IMR-90 (cell line): Measurements from ENCODE around the gene ACRBP. TPM values are rescaled to one million over a fixed set of nuclear protein-coding genes. Genes with fewer than 3 reads are reported as not detected.

ENCODE experiments used
- ATAC-seq: fragments of 200-7000 bp; cut with Tn5 transposase; 2 replicates; pipeline ENCODE4 v1.9.1; 2020; ENCODE audit warnings: low read depth, mild to moderate bottlenecking, moderate library complexity
- BruUV-seq: library from RNA; stranded (reverse); fragments of 400-500 nt; replicated peaks from 2 replicates; lab custom pipeline; 2021; lab: Mats Ljungman, UMichigan
- CTCF ChIA-PET: fragments of 300-600 bp; formaldehyde crosslinking; extraction: SDS; loops from one replicate; lab custom pipeline; 2021; ENCODE audit warnings: antibody characterized with exemption; lab: Yijun Ruan, JAX
- POLR2A ChIA-PET: fragments of 300-600 bp; sonication (Branson Sonifier 250); formaldehyde crosslinking; loops from one replicate; lab custom pipeline; 2022; ENCODE audit warnings: antibody characterized with exemption; ENCODE audit not compliant: unreplicated experiment; lab: Charles Lee
- DNase-seq: peaks from one replicate; pipeline ENCODE4 v3.0.0; 2013
- H2AFZ ChIP-seq: replicated peaks from 2 replicates; pipeline ENCODE3; 2013; ENCODE audit warnings: low read length, mild to moderate bottlenecking; ENCODE audit not compliant: poor library complexity
- H2AK5ac ChIP-seq: 2 replicates; pipeline ENCODE4 v1.6.1; 2013; ENCODE audit warnings: low read depth, low read length, inconsistent platforms
- H2AK9ac ChIP-seq: replicated peaks from 2 replicates; pipeline ENCODE3; 2013; ENCODE audit warnings: mild to moderate bottlenecking, low read depth, low read length, moderate library complexity; ENCODE audit not compliant: poor library complexity
- H2BK120ac ChIP-seq: 2 replicates; pipeline ENCODE4 v1.6.1; 2013; ENCODE audit warnings: low read depth, low read length, inconsistent platforms
- H2BK15ac ChIP-seq: 3 replicates; pipeline ENCODE4 v1.6.1; 2013; ENCODE audit warnings: low read depth, low read length, inconsistent platforms
- H2BK20ac ChIP-seq: 2 replicates; pipeline ENCODE4 v1.6.1; 2013; ENCODE audit warnings: low read depth, mild to moderate bottlenecking, inconsistent platforms, low read length, moderate library complexity
- H2BK5ac ChIP-seq: 2 replicates; pipeline ENCODE4 v1.6.1; 2013; ENCODE audit warnings: mild to moderate bottlenecking, low read depth, low read length, inconsistent platforms; ENCODE audit not compliant: poor library complexity, severe bottlenecking
- H3K14ac ChIP-seq: replicated peaks from 2 replicates; pipeline ENCODE4 v1.6.1; 2013; ENCODE audit warnings: low read depth, low read length, inconsistent platforms
- H3K18ac ChIP-seq: 2 replicates; pipeline ENCODE4 v1.6.1; 2013; ENCODE audit warnings: low read depth, low read length, control low read depth
- H3K23ac ChIP-seq: 2 replicates; pipeline ENCODE4 v1.6.1; 2013; ENCODE audit warnings: low read depth, low read length, inconsistent platforms
- H3K27ac ChIP-seq: 2 replicates; pipeline ENCODE4 v1.5.1; 2013; ENCODE audit warnings: mild to moderate bottlenecking, control low read depth, low read length; ENCODE audit not compliant: insufficient read depth
- H3K27me3 ChIP-seq: 2 replicates; pipeline ENCODE4 v1.6.1; 2013; ENCODE audit warnings: low read length; ENCODE audit not compliant: control insufficient read depth, insufficient read depth
- H3K36me3 ChIP-seq: 2 replicates; pipeline ENCODE4 v1.6.1; 2013; ENCODE audit warnings: low read length, mixed read lengths; ENCODE audit not compliant: control insufficient read depth, insufficient read depth
- H3K4ac ChIP-seq: 2 replicates; pipeline ENCODE4 v1.6.1; 2013; ENCODE audit warnings: low read depth, low read length, inconsistent platforms
- H3K4me1 ChIP-seq: 2 replicates; pipeline ENCODE4 v1.6.1; 2013; ENCODE audit warnings: low read length, mixed read lengths; ENCODE audit not compliant: control insufficient read depth, insufficient read depth
- H3K4me2 ChIP-seq: 2 replicates; pipeline ENCODE4 v1.6.1; 2013; ENCODE audit warnings: low read depth, mild to moderate bottlenecking, control low read depth, low read length, moderate library complexity
- H3K4me3 ChIP-seq: 2 replicates; pipeline ENCODE4 v1.5.1; 2013; ENCODE audit warnings: low read depth, mild to moderate bottlenecking, control low read depth, low read length, moderate library complexity; ENCODE audit not compliant: insufficient read depth
- H3K56ac ChIP-seq: 2 replicates; pipeline ENCODE4 v1.6.1; 2013; ENCODE audit warnings: low read length, inconsistent platforms; ENCODE audit not compliant: insufficient read depth; ENCODE audit errors: extremely low read depth
- H3K79me1 ChIP-seq, 2 experiments: 2 replicates each; pipeline ENCODE4 v1.6.1; 2013; ENCODE audit warnings: low read length in 2 of 2, inconsistent platforms in 1 of 2, low read depth in 1 of 2
- H3K9ac ChIP-seq: 2 replicates; pipeline ENCODE4 v1.6.1; 2013; ENCODE audit warnings: low read depth, low read length, control low read depth
- H3K9me1 ChIP-seq: 2 replicates; pipeline ENCODE4 v1.6.1; 2013; ENCODE audit warnings: low read length, inconsistent platforms; ENCODE audit not compliant: insufficient read depth
- H3K9me3 ChIP-seq: 2 replicates; pipeline ENCODE4 v1.6.1; 2013; ENCODE audit warnings: low read length; ENCODE audit not compliant: control insufficient read depth, insufficient read depth
- H4K20me1 ChIP-seq: 2 replicates; pipeline ENCODE4 v1.6.1; 2013; ENCODE audit warnings: low read length, inconsistent platforms; ENCODE audit not compliant: insufficient read depth
- H4K5ac ChIP-seq: 2 replicates; pipeline ENCODE4 v1.6.1; 2013; ENCODE audit warnings: mild to moderate bottlenecking, low read depth, low read length, control low read depth
- H4K8ac ChIP-seq, 2 experiments: 2 replicates each; pipeline ENCODE4 v1.6.1; 2013; ENCODE audit warnings: low read depth in 2 of 2, low read length in 2 of 2, control low read depth in 1 of 2, inconsistent platforms in 1 of 2
- H4K91ac ChIP-seq: 2 replicates; pipeline ENCODE4 v1.6.1; 2013; ENCODE audit warnings: low read depth, low read length, inconsistent platforms; ENCODE audit not compliant: insufficient read depth
- BHLHE40 ChIP-seq: fragments of 150-350 bp; IDR thresholded peaks from 2 replicates; pipeline ENCODE4 v1.6.1; 2016; ENCODE audit warnings: mild to moderate bottlenecking, low read depth, low read length
- CEBPB ChIP-seq: IDR thresholded peaks from 2 replicates; pipeline ENCODE4 v1.6.1; 2012; ENCODE audit warnings: low read depth, low read length, improper control_type of control experiment
- CHD1 ChIP-seq: IDR thresholded peaks from 2 replicates; pipeline ENCODE4 v1.6.1; 2012; ENCODE audit warnings: low read depth, low read length, improper control_type of control experiment
- FOS ChIP-seq: fragments of 150-350 bp; IDR thresholded peaks from 2 replicates; pipeline ENCODE4 v1.6.1; 2016; ENCODE audit warnings: low read depth, low read length
- MAFK ChIP-seq: IDR thresholded peaks from 2 replicates; pipeline ENCODE4 v1.6.1; 2012; ENCODE audit warnings: low read depth, low read length, improper control_type of control experiment
- MAZ ChIP-seq: IDR thresholded peaks from 2 replicates; pipeline ENCODE4 v1.6.1; 2012; ENCODE audit warnings: low read depth, mild to moderate bottlenecking, low read length, improper control_type of control experiment, moderate library complexity, borderline replicate concordance
- MXI1 ChIP-seq: IDR thresholded peaks from 2 replicates; pipeline ENCODE4 v1.6.1; 2012; ENCODE audit warnings: low read depth, mild to moderate bottlenecking, low read length, moderate library complexity, borderline replicate concordance
- NFE2L2 ChIP-seq: fragments of 150-350 bp; IDR thresholded peaks from 2 replicates; pipeline ENCODE4 v1.6.1; 2016; ENCODE audit warnings: low read depth, mild to moderate bottlenecking, low read length
- POLR2A ChIP-seq: IDR thresholded peaks from 2 replicates; pipeline ENCODE4 v1.6.1; 2012; ENCODE audit warnings: mild to moderate bottlenecking, low read depth, low read length
- RAD21 ChIP-seq: IDR thresholded peaks from 2 replicates; pipeline ENCODE4 v1.6.1; 2012; ENCODE audit warnings: low read length, improper control_type of control experiment
- RCOR1 ChIP-seq: IDR thresholded peaks from 2 replicates; pipeline ENCODE4 v1.6.1; 2012; ENCODE audit warnings: mild to moderate bottlenecking, low read length, improper control_type of control experiment; ENCODE audit not compliant: insufficient replicate concordance
- RFX5 ChIP-seq: IDR thresholded peaks from 2 replicates; pipeline ENCODE4 v1.8.0; 2012; ENCODE audit warnings: low read depth, mild to moderate bottlenecking, low read length, moderate library complexity
- SMC3 ChIP-seq: fragments of 150-350 bp; IDR thresholded peaks from 2 replicates; pipeline ENCODE4 v1.6.1; 2016; ENCODE audit warnings: low read depth, mild to moderate bottlenecking, antibody characterized with exemption, low read length, moderate library complexity
- whole genome bisulfite sequencing, 2 experiments: methylation state at CpG; one replicate each; pipeline versions ENCODE4 v1.1.5 to v1.1.7; 2013; ENCODE audit warnings: missing lambda C conversion rate in 2 of 2; ENCODE audit not compliant: insufficient read length in 1 of 2; ENCODE audit errors: extremely low coverage in 2 of 2; 5-methylcytosine and 5-hydroxymethylcytosine counted together
- dilution Hi-C: fragments of 300-500 bp; cut with HindIII; formaldehyde crosslinking; loops from one replicate; pipeline ENCODE4 v1.14.3; 2018; ENCODE audit warnings: low sequenced_read_pairs; ENCODE audit not compliant: unreplicated experiment
- in situ Hi-C: fragments of 300-500 bp; cut with MboI; formaldehyde crosslinking; loops from 3 replicates; pipeline ENCODE4 v1.14.3; 2019; ENCODE audit warnings: low sequenced_read_pairs, inconsistent platforms, mixed read lengths
- intact Hi-C: fragments of 100-400 bp; cut with micrococcal nuclease; formaldehyde crosslinking; loops from 2 replicates; pipeline ENCODE4 v1.10.0; 2022
- polyA plus RNA-seq, 3 experiments: library from polyadenylated mRNA; depleted of rRNA; stranded (reverse); fragments of >200 nt; gene quantifications; 2 replicates each; pipeline ENCODE4 v1.2.3, GENCODE V29; 2012; ENCODE audit warnings: low replicate concordance in 1 of 3
- total RNA-seq: library from RNA; depleted of rRNA; stranded (reverse); fragments of >200 nt; gene quantifications from 2 replicates; pipeline ENCODE4 v1.2.3, GENCODE V29; 2012
- TF ChIP-seq, protein P1 (sequence below): conservative IDR thresholded peaks from 2 replicates; pipeline ENCODE4 v1.5.1; 2012; ENCODE audit warnings: mild to moderate bottlenecking, low read depth, low read length, improper control_type of control experiment
- TF ChIP-seq, protein P2 (sequence below): fragments of 150-350 bp; IDR thresholded peaks from 2 replicates; pipeline ENCODE4 v1.6.1; 2017; ENCODE audit warnings: mild to moderate bottlenecking, antibody characterized with exemption, low read length, low read depth

The ACRBP gene
- total and polyA plus RNA-seq, 2 of the 4 experiments (the other 2 are of a cell fraction) = 0.38 TPM; not detected in 1

DNA sequence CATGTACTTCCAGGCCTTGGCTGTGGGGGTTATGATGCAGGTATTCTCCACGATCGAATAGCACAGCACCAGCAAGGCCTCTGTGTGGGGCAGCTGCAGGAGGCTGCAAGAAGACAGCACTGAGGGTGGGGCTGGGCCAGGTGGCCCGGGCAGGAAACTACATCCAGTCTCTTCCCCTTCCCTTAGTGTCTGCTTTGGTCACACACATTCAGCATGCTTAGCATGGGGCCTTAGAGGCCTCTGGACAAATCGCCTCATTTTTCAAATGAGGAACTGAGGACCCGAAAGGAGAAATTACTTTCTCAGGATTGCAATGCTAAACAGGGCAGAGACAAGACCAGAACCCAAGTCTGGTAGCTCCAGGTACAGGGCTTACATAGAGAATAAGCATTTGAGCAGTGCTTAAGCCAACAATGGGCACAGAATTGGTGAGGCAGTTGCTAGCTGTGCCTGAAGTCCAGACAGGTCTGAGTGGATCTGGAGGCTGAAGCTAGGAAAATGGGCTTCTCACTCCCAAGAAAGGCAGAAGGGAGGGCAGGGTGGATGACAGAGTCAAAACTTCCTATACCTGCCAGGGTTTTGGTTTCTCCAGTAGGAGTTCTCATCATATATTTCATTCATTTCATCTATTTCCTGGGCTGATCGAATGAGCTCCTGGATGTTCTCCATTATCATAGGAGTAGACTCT is 3.5 kb downstream of the ACRBP start:
- Histone ChIP-seq H3K4me2 (no peak overlapping the region), H2BK15ac (no peak overlapping the region), H2AK9ac (peak overlapping the region; percentile 31), H3K27me3 (peaks cover 21% of the 10 kb centered on the region), H3K56ac (no peak overlapping the region), H4K5ac (no peak overlapping the region), H3K79me1 (no peaks in the 10 kb centered on the region), H3K36me3 (peaks cover 12% of the 10 kb centered on the region), H3K23ac (no peak overlapping the region), H4K91ac (no peak overlapping the region), H2BK5ac (no peak overlapping the region), H2AFZ (no peak overlapping the region), H3K9ac (no peak overlapping the region), H3K9me3 (peaks cover 19% of the 10 kb centered on the region), H3K27ac (no peak overlapping the region), H3K9me1 (no peaks in the 10 kb centered on the region), H2BK120ac (no peak overlapping the region), H2AK5ac (no peak overlapping the region), H4K8ac (no peak overlapping the region), H3K4me3 (no peak overlapping the region), H3K4me1 (no peaks in the 10 kb centered on the region), H3K18ac (no peak overlapping the region), H4K20me1 (no peaks in the 10 kb centered on the region), H2BK20ac (no peak overlapping the region), H3K14ac (no peak overlapping the region), H3K4ac (no peak overlapping the region)
- in situ Hi-C loops = no loop called here
- dilution Hi-C loops = no loop called here
- no peak for DNase-seq
- no peak for ATAC-seq
- CTCF ChIA-PET = interaction anchor here (1.0 kb wide), 1 partner anchor 86 kb away, joined by 4 read pairs; no protein-coding TSS in a partner anchor
- WGBS, 2 experiments = 100% methylated on average over 1 of the region's 6 CpGs; no CpG with 5 or more reads in 1 of the 2 experiments
- POLR2A ChIA-PET = no interaction called here
- intact Hi-C loops = no loop called here
- no TSS peak for BruUV-seq
- TF ChIP-seq NFE2L2 (no peak), RAD21 (no peak), CHD1 (no peak), BHLHE40 (no peak), MAFK (no peak), MXI1 (no peak), MAZ (no peak), CEBPB (no peak), FOS (no peak), RFX5 (no peak), POLR2A (no peak), SMC3 (no peak), RCOR1 (no peak)
- TF ChIP-seq, protein P1, sequence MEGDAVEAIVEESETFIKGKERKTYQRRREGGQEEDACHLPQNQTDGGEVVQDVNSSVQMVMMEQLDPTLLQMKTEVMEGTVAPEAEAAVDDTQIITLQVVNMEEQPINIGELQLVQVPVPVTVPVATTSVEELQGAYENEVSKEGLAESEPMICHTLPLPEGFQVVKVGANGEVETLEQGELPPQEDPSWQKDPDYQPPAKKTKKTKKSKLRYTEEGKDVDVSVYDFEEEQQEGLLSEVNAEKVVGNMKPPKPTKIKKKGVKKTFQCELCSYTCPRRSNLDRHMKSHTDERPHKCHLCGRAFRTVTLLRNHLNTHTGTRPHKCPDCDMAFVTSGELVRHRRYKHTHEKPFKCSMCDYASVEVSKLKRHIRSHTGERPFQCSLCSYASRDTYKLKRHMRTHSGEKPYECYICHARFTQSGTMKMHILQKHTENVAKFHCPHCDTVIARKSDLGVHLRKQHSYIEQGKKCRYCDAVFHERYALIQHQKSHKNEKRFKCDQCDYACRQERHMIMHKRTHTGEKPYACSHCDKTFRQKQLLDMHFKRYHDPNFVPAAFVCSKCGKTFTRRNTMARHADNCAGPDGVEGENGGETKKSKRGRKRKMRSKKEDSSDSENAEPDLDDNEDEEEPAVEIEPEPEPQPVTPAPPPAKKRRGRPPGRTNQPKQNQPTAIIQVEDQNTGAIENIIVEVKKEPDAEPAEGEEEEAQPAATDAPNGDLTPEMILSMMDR = no peak
- TF ChIP-seq, protein P2, sequence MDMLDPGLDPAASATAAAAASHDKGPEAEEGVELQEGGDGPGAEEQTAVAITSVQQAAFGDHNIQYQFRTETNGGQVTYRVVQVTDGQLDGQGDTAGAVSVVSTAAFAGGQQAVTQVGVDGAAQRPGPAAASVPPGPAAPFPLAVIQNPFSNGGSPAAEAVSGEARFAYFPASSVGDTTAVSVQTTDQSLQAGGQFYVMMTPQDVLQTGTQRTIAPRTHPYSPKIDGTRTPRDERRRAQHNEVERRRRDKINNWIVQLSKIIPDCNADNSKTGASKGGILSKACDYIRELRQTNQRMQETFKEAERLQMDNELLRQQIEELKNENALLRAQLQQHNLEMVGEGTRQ = no peak
